HG02973 (cell line): ENCODE measurements around the gene KAT2A.

ENCODE experiments used
- ATAC-seq: cut with Tn5 transposase; IDR thresholded peaks from one replicate; pipeline ENCODE4 v1.9.1; 2021; ENCODE audit warnings: moderate library complexity; ENCODE audit not compliant: unreplicated experiment

Gene KAT2A

DNA sequence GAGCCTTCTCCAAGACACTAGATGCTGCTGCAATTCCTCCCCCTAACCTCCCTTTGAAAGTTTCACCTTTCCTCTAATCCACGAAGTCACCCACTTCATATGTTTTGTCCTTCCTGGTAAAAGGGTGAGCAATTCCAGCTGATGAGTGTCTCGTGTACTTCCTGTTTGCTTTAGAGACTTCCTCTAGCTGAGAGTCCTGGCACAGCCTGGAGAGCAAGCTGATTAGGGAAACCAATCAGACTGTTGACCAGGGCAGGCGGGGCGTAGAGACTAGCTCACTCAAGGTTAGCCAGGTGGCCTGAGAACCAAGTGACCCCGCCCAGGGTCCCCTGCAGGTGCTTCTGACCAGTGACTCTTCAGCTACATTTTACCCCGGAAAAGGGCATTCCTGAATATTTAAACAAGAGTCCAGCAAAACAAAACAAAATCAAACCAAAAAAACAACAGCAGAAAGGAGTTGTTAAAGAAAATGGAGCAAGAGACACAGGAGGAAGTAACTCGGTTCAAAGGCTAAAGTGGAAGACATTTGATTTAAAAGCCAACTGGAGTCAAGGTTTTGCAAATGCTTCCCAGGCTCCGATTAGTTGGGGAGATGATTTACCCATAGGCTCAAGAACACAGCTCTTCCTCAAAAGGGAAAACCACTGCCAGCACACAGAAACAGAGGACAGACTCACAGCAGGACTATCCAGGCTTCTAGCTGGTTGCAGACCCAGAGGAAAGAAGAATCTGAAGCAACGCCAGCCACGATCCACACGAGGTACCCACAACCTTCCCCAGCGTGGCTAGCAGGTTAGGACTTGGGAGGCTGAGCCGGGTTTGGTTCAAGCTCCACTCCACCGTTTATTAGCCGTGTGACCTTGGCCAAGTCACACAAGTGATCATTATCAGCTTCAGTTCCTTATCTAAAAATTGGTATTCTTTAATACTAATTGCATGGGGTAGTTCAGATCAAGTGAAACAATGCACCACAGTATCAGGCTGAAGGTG lies 14.8 kb upstream of the KAT2A start:
- no peak for ATAC-seq

DNA sequence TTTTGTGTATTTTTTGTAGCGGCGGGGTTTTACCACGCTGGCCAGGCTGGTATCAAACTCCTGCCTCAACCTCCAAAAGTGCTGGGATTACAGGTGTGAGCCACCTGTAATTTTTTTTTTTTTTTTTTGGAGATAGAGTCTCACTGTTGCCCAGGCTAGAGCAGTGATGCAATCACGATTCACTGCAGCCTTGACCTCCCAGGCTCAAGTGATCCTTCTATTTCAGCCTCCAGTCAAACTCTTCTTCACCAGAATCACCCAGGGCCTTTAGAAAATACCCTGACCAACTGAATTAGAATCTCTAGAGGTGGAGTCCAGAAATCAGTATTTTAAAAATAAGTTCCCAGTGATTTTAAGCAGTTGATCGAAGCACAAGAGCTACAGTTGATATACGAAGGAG lies 14.0 kb upstream of the KAT2A start:
- no peak for ATAC-seq

DNA sequence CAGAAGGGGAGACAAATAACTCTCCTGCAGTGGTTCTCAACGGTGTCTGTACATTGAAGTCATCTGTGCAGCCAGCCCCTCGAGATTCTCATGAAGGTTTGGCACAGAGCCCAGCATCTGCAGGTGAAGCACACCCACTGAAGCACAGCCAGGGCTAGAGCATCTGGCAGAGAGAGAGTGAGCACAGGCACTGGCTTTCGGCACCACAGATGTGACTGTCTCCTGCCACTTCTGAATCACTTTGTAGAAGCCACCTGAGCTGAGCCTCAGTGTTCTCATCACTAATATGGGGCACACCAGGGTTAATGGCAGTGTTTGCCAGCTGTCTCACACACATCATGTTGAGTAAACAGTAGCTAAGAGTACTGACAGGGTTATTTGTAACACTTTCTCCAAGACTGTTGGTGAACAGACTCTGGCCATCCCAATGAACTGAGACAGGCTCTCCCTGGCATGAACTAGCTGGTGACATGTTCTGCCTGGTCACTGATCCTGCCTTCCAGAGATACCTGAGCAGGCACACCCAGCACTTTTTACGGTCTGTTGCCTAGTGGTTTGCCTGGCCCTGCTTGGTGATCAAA lies 12.4 kb upstream of the KAT2A start:
- no peak for ATAC-seq

DNA sequence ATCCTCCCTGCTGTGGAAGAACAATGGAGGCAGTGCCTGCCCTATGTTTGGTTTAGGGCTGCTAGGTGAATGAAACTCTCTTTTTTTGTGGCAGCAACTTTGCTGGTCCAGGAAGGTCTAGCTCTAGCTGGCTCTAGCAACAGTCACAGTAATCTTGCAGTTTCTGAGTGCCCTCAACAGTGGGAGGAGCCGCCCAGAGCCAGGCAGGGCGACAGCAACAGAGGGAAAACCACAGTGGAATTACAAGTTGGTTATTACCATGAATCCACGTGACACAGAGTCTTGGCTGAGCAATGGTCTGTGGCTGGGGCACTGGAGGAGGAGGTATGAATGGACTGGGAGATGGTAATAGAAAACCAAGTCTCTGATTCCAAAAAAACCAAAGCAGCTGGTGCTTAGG lies 11.8 kb upstream of the KAT2A start:
- no peak for ATAC-seq

DNA sequence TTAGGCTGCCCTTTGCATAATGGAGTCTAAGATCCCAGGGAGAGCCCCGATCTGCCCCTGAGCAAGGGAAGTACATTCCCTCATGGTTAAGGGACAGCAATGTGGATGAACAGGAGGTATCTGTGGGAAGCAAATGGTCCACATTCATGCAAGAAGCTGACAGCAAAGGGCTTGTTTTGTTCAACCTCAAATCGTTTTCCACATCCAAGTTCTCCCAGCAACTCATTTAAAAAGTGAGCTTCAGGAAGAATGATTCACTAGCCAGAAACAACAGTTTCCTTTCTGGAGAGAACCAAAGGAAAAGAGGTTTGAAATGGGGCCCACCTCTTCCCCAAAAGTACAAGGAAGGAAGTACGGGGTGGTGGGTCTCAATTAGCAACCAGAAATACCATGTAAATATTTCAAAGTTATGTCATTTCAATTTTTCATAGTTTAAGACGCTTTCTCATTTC lies 10.8 kb upstream of the KAT2A start:
- no peak for ATAC-seq

DNA sequence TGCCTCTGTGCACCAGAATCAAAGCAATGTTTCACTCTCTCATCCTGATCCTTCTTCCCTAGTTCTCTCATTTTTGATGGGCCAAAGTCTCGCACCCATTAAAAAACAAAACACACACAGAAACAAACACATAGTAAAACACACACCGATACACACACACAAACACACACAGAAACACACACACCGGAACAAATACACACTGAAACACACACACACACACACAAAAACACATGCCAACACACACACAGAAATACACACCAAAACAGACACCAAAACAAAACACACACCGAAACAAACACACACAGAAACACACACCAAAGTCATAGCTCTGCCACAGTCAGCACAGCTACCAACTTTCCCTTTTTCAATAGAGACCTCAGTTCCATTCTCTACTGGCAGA lies 10.1 kb upstream of the KAT2A start:
- no peak for ATAC-seq

DNA sequence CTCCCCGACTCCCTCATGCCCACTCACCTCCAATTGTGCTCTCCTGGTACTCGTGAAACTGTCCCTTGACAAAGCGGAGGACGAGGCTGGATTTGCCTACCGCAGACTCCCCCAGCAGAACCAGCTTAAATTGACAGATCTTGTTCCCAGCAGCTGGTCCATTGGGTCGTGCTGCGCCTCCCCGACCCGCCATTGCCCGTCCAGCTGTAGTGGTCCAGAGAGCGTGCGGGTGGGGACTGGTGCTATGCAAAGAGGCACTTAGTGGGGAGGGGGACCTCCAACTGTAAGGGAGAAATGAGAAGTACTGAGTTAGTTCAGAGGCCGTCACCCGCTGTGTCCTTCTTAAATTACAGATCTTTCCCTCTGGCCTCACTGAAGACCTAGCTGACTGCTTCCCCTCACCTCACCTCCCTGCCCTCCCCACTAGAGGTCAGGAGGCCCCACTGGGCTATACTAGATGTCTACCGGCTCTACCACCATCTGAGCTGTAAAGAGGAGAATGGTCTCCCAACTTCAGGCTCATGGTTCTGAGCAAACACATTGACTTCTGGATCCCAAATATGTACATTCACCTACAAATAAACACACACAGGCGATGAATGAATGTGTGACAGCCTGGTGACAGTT lies 9.3 kb upstream of the KAT2A start:
- ATAC-seq: no peak

DNA sequence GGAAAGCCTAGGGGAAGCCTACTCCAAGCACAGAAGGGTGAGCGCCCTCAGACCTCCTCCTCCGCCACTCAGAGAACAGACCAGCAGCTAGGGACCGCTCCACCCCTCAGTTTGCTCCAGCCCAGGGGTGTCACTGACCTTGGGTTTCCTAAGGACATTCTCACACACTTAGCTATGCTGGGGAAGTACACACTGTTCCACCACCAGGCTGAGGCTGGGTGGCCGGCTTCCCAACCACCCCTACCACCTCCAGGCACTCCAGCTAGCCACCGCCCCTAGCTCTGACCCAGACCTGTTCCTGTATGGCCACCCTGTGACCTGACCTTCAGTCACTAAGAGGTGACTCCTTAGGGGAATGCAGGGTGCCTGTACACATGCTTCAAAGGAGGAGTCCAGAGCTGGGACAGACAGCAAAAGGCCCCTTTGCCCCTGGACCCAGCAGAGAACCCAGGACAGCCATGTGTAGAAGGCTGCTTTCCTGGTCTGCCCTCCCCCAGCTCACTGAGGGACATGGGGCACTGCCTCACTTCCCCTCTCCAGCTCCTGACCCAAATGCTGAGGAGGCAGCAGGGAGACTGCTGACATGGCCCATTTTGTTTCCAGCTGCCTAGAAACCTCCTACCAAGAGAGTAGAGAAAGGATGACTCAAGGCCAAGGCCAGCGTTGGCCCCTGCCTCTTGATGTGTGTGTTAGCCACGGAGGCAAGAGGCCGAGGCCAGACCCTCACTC lies 8.1 kb upstream of the KAT2A start:
- no peak for ATAC-seq

DNA sequence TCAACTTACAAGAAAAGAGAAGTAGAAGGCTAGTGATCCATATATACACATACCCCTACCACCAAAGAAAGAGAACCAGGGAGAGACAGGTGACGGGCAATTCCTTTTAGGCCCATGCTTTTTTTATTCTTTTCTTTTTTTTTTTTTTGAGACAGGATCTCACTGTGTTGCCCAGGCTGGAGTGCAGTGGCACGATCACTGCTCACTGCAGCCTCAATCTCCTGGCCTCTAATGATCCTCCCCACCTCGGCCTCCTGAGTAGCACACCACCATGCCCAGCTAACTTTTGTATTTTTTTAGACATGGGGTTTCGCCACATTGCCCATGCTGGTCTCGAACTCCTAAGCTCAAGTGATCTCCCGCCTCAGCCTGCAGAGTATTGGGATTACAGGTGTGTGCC lies 6.2 kb upstream of the KAT2A start:
- ATAC-seq: no peak

DNA sequence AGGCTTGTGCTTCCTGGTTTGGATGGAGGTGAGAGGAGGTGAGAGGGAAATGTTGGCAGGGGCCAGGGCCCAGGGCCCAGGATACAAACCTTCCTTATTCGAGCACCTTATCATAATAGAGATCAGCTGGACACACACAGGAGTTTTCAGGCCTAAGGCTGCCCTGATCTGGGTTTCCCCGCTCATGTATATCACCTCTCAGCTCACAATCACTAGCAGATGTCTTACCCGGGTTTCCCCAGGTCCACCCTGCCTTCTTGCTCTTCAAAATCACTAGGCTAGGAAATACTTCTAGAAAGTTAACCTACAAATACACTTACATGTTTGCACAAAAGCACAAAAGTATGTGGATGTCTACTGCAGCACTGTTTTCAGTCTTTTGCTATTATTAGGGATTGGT lies 5.7 kb upstream of the KAT2A start:
- no peak for ATAC-seq

DNA sequence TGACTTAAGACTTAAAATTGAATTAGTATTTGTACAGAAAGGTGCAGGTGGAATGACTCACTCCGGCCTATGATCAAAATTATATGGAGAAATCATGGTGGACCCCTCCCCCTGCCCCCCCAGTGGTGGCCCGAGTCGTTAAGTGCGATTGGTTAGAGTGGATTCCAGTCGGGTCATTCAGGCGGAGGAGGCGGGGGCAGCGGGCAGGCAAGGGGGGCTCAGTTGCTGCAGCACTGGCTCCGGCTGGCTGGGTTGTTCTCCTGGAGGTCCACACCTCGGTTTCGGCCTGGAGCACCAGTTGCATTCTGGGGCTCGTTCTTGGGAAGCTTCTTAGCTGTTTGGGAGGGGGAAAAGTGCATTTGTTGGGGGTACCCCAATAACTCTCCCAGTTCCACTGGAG lies 4.4 kb upstream of the KAT2A start:
- ATAC-seq: no peak

DNA sequence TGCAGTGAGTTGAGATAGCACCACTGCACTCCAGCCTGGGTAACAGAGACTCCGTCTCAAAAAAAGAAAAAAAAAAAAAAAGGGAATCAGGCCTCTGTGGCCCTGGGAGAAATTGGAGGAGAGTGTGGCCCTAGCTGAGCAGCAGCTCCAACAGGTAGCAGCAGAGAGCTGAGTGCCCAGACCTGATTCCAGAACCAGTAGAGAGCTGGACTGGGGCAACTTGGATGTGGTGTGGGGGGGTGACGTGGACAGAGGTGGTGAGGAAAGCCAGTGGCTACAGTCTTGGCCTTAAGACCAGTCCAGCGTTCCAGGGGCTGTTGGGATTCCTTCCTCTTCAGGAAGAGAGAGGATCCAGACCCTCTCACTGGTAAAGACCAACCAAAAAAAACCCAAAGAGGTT lies 3.1 kb upstream of the KAT2A start:
- ATAC-seq: no peak

DNA sequence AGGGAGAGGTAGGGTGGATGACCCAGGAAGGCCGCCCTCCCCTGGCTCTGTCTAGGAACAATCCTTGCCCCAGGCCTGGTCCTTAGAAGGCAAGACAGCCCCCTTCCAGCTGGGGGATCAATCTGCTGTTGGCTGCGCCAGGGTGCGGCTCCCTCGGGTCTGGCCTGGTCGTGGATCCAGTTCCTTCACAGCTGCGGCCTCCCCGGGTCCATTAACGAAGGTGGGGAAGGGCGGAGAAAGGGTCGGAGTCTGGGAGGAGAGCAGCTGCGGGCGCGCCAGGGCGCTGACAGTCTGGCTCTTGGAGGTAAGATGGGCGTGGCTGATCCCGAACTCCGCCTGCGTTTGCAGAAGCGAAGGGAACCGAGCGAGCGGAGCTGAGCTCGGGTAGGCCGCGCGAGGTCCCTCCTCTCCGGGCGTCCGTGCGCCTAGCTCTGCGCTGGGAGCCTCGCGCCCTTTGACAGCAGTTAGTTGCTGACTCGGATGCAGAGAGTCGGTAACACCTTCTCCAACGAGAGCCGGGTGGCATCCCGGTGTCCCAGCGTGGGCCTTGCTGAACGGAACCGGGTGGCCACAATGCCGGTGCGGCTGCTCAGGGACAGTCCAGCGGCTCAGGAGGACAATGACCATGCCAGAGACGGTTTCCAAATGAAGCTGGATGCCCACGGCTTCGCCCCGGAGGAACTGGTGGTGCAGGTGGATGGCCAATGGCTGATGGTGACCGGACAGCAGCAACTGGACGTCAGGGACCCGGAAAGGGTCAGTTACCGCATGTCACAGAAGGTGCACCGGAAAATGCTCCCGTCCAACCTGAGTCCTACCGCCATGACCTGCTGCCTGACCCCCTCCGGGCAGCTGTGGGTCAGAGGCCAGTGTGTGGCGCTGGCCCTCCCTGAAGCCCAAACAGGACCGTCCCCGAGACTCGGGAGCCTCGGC lies 1.5 kb upstream of the KAT2A start, which contains the start of gene HSPB9:
Gene HSPB9 (plus strand): TSS at position 434 of the 933 bp plus-strand sequence. CDS start 47 bp downstream, at position 481.
- no peak for ATAC-seq

DNA sequence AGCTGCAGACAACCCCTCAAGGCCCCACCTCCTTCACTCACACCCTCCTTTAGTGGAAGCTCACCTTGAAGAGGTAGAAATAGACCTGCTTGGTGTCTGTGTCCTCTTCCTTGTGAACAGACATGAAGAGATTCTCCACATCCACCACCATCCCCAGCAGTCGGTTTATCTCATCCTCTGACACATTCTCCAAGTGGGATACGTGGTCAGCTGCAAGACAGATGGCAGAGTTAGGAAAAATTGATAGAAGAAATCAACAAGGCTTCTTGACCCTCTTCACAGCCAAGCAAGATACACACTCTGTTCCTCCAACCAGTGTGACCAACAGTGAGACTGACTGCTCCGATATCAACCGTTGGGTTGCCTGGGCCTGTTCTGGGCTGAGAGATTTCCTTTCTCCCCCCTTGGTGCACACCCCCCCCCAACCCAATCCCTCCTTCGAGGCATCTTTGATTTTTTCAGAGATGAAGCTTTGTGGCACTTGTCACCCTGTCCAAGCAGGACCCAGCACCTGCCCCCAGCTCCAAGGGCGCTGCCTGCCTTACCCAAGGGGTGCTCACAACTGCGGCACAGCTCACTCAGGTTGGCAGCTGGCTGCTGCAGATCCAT lies 902 bp downstream of the KAT2A start:
- no peak for ATAC-seq

DNA sequence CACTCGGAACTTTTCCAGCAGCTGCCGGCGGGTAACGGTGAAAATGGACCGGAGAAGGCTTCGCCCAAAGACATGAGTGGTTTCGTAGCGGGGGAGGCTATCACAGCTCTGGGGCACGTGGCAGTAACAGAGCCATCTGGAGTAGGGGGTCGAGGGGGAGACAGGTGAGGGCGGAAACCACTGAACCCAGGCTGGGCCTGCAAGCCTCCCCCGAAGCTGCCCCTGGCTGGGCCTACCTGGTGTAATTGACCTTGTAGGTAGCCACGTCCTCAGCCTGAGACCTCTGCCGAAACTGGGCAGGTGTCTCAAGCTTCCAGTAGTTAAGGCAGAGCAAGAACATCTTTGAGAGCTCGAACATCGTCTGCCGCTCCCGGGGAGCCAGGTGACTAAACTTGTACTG lies 1.9 kb downstream of the KAT2A start:
- ATAC-seq: no peak

DNA sequence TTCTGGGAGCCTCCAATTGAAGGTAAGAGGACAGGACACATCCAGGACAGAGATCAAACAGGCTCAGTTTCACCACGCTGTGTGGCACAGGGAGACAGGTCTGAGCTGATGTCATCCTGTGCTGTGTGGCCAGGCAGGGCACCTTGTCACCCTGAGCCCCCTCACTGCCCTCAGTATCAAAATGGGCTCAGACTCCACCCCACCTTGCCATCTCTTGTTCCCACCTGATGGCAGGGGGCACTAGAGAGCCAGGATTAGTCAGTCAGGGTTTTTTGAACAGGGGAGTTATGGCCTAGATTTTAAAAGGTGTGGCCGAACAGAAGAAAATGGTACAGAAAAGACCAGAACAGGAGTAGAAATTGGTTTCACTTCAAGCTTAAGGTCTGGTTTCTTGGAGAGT lies 2.6 kb downstream of the KAT2A start:
- no peak for ATAC-seq

DNA sequence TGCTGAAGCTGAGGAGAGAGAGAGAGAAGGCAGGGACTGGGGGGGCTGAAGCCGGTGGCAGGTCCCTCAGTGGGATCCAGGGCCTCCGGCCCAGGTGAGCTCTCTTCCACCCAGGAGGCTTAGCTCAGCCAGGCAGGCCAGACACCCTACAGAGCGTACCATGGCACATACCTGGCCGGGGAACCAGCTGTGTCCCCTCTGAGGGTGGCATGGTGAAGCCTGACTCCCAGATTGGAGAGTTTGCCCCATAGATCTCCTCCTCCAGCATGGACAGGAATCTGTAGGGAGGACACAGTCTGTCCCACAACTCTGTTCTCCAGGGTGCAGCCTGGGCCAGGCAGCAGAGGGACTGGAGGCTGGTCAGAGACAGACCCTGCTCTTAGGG lies 3.0 kb downstream of the KAT2A start:
- no peak for ATAC-seq

DNA sequence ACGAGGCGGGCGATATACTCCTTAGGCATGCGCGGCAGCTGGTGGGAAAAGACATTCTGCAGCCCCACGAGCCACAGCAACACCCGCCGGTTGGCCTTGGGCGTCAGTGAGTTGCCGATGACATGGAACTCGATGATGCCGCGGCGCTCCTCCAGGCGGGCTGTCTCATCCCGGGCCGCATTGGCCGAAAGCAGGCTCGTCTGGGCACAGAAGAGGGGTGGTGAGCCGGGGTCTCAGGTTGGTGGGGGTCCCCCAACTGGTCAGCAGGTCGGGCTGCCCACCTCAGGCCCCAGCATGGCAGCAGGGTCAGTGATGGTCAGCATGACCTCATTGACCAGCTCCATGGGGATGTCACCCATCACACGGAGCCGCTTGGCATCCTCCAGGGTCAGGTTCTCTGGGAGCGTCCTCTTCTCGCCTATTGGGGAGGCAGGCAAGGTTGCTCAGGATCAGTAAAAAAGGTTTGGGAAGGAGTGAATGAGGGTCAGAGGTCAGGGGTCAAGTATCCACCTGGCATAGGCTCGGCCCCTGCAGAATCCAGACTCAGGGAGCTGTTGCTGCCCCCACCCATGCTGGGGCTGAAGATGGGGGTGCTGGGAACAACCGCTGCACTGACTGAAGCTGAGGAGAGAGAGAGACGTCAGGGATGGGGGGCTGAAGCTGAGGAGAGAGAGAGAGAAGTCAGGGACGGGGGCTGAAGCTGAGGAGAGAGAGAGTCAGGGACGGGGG lies 3.6 kb downstream of the KAT2A start:
- ATAC-seq: no peak
